Keratinocyte (primary cell): ENCODE results near the gene NFATC2. TPM values are rescaled to one million over a fixed set of nuclear protein-coding genes. Genes with fewer than 3 reads are reported as not detected.

Experiments
- DNase-seq: peaks from one replicate; pipeline ENCODE4 v3.0.0-alpha.2; 2011; ENCODE audit warnings: low read depth, missing footprints, low spot score
- FAIRE-seq: peaks from 2 replicates; lab custom pipeline; 2011; peaks lifted over from hg19 to GRCh38; lab: Jason Lieb, UNC
- H2AFZ ChIP-seq: 2 replicates; pipeline ENCODE4 v1.6.0; 2012; ENCODE audit warnings: low read length, control low read depth, inconsistent platforms; ENCODE audit not compliant: control insufficient read depth
- H3K27ac ChIP-seq: 2 replicates; pipeline ENCODE4 v1.5.1; 2011; ENCODE audit warnings: low read length; ENCODE audit not compliant: control insufficient read depth, insufficient read depth
- H3K27me3 ChIP-seq: 3 replicates; pipeline ENCODE4 v1.6.0; 2011; ENCODE audit warnings: low read length; ENCODE audit not compliant: control insufficient read depth, insufficient read depth; ENCODE audit errors: extremely low read depth
- H3K36me3 ChIP-seq, 2 experiments: 2 replicates in 1 of 2; 3 replicates in 1 of 2; pipeline ENCODE4 v1.5.1; 2011; ENCODE audit warnings: low read length in 2 of 2, mild to moderate bottlenecking in 1 of 2; ENCODE audit not compliant: control insufficient read depth in 2 of 2, insufficient read depth in 2 of 2; ENCODE audit errors: extremely low read depth in 1 of 2
- H3K4me1 ChIP-seq: 3 replicates; pipeline ENCODE4 v1.5.1; 2011; ENCODE audit warnings: low read length; ENCODE audit not compliant: control insufficient read depth, insufficient read depth; ENCODE audit errors: extremely low read depth
- H3K4me2 ChIP-seq: 3 replicates; pipeline ENCODE4 v1.6.0; 2011; ENCODE audit warnings: low read depth, low read length; ENCODE audit not compliant: control insufficient read depth, insufficient read depth; ENCODE audit errors: extremely low read depth
- H3K4me3 ChIP-seq, 3 experiments: fragments of 200-600 bp in 1 of 3; sonication (generic) in 1 of 3; 2 replicates in 2 of 3; 3 replicates in 1 of 3; pipeline ENCODE4 v1.5.1; 2011 to 2016; ENCODE audit warnings: low read length in 3 of 3, mild to moderate bottlenecking in 3 of 3, control low read depth in 2 of 3, inconsistent platforms in 1 of 3, low read depth in 1 of 3, mixed read lengths in 1 of 3, mixed run types in 1 of 3, moderate library complexity in 1 of 3; ENCODE audit not compliant: control insufficient read depth in 2 of 3, insufficient read depth in 2 of 3; ENCODE audit errors: extremely low read depth in 1 of 3
- H3K79me2 ChIP-seq: 2 replicates; pipeline ENCODE4 v1.6.0; 2012; ENCODE audit warnings: low read length; ENCODE audit not compliant: control insufficient read depth, insufficient read depth
- H3K9ac ChIP-seq: 3 replicates; pipeline ENCODE4 v1.6.0; 2011; ENCODE audit warnings: low read length; ENCODE audit not compliant: control insufficient read depth, insufficient read depth; ENCODE audit errors: extremely low read depth
- H3K9me1 ChIP-seq: 3 replicates; pipeline ENCODE4 v1.6.0; 2011; ENCODE audit warnings: low read length; ENCODE audit not compliant: control insufficient read depth, insufficient read depth; ENCODE audit errors: extremely low read depth
- H3K9me3 ChIP-seq: 2 replicates; pipeline ENCODE4 v1.5.1; 2012; ENCODE audit warnings: low read depth, low read length; ENCODE audit not compliant: control insufficient read depth
- H4K20me1 ChIP-seq: 3 replicates; pipeline ENCODE4 v1.6.0; 2011; ENCODE audit warnings: low read length; ENCODE audit not compliant: control insufficient read depth, insufficient read depth; ENCODE audit errors: extremely low read depth
- CTCF ChIP-seq, 3 experiments: IDR thresholded peaks in 1 of 3; conservative IDR thresholded peaks in 1 of 3; optimal IDR thresholded peaks in 1 of 3; 2 replicates in 2 of 3; 3 replicates in 1 of 3; pipeline versions ENCODE3 to v1.5.1; 2011; ENCODE audit warnings: low read length in 3 of 3, mild to moderate bottlenecking in 3 of 3, moderate library complexity in 2 of 3, control low read depth in 1 of 3, inconsistent platforms in 1 of 3; ENCODE audit not compliant: insufficient read depth in 2 of 3; ENCODE audit errors: extremely low read depth in 1 of 3
- EZH2 ChIP-seq: IDR thresholded peaks from one replicate; pipeline ENCODE4 v1.6.1; 2012; ENCODE audit warnings: inconsistent platforms, mild to moderate bottlenecking, low read length, moderate library complexity
- dilution Hi-C: fragments of 300-500 bp; cut with MboI; formaldehyde crosslinking; loops from one replicate; pipeline ENCODE4 v1.7.0; 2020; ENCODE audit warnings: low sequenced_read_pairs; ENCODE audit not compliant: extremely low pct_ligation_motif_present
- polyA plus RNA-seq, 5 experiments: library from polyadenylated mRNA; depleted of rRNA in 3 of 5; stranded (reverse) in 3 of 5; stranded (forward) in 1 of 5; unstranded in 1 of 5; fragments of >200 nt; gene quantifications; 1 replicate in 1 of 5; 2 replicates in 3 of 5; 3 replicates in 1 of 5; pipeline versions ENCODE4 v1.2.1 to v1.2.3, GENCODE V29; 2011 to 2012; ENCODE audit warnings: missing spikeins in 2 of 5, low read depth in 1 of 5, low replicate concordance in 1 of 5

NFATC2 gene
- polyA plus RNA-seq, 1 donor (not counting 4 experiments of a cell fraction or from before 2014, with no cell fraction given) = 0.05 TPM

GRCh38 chr20:51529081-51529681 is 13.3 kb downstream of the NFATC2 start:
- no peak overlapping the region for H2AFZ ChIP-seq
- no peaks in the 10 kb centered on the region for H3K9me1 ChIP-seq
- DNase-seq (no peak), FAIRE-seq (no peak)
- H3K36me3 ChIP-seq = no peaks in the 10 kb centered on the region
- H3K4me3 ChIP-seq = no peak overlapping the region
- no peaks in the 10 kb centered on the region for H4K20me1 ChIP-seq
- H3K9ac ChIP-seq = no peak overlapping the region
- H3K4me2 ChIP-seq = no peak overlapping the region
- dilution Hi-C loops = no loop called here
- no peaks in the 10 kb centered on the region for H3K9me3 ChIP-seq
- H3K4me1 ChIP-seq = peaks cover 23% of the 10 kb centered on the region
- H3K27me3 ChIP-seq = no peaks in the 10 kb centered on the region
- no peak overlapping the region for H3K27ac ChIP-seq
- no peaks in the 10 kb centered on the region for H3K79me2 ChIP-seq
- TF ChIP-seq EZH2 = no peak
- TF ChIP-seq CTCF (optimal IDR thresholded peaks at IDR 0.05 in 1 of 3, IDR thresholded peaks at IDR 0.05 in 1 of 3, conservative IDR thresholded peaks at IDR 0.05 in 1 of 3; ENCODE audit: extremely low read depth in 1 of 3, insufficient read depth in 2 of 3, low read length in 3 of 3) = no peak

GRCh38 chr20:51528263-51529027 is 14.1 kb downstream of the NFATC2 start:
- no peak for FAIRE-seq
- Histone ChIP-seq H3K27ac (no peak overlapping the region), H3K9me1 (no peaks in the 10 kb centered on the region), H3K9ac (no peak overlapping the region), H3K79me2 (no peaks in the 10 kb centered on the region), H2AFZ (no peak overlapping the region), H3K9me3 (no peaks in the 10 kb centered on the region), H3K27me3 (no peaks in the 10 kb centered on the region), H3K4me2 (no peak overlapping the region), H3K36me3 (no peaks in the 10 kb centered on the region), H3K4me1 (peaks cover 20% of the 10 kb centered on the region), H4K20me1 (no peaks in the 10 kb centered on the region), H3K4me3 (no peak overlapping the region)
- DNase-seq = no peak
- TF ChIP-seq EZH2 = no peak
- TF ChIP-seq CTCF (optimal IDR thresholded peaks at IDR 0.05 in 1 of 3, IDR thresholded peaks at IDR 0.05 in 1 of 3, conservative IDR thresholded peaks at IDR 0.05 in 1 of 3; ENCODE audit: extremely low read depth in 1 of 3, insufficient read depth in 2 of 3, low read length in 3 of 3) = no peak
- dilution Hi-C loops = no loop called here
